Activated naive CD8-positive, alpha-beta T cell treated with anti-CD3 and anti-CD28 coated beads, Interleukin-2, amount 50 U/mL, for 24 hours (primary cell): ENCODE data around the gene CTNNA3.

ENCODE experiments used
- ATAC-seq: fragments of 150-1000 bp; cut with Tn5 transposase; one replicate; pipeline ENCODE4 v1.10.0; 2021
- DNase-seq: peaks from one replicate; pipeline ENCODE4 v3.0.0; 2021
- H3K27ac Mint-ChIP-seq: one replicate; pipeline ENCODE4 v1.8.0; 2021; ENCODE audit warnings: mild to moderate bottlenecking, mixed read lengths
- H3K27me3 Mint-ChIP-seq: one replicate; pipeline ENCODE4 v1.8.0; 2021; ENCODE audit warnings: mixed read lengths
- H3K36me3 Mint-ChIP-seq: one replicate; pipeline ENCODE4 v1.8.0; 2021; ENCODE audit warnings: low read depth, mixed read lengths
- H3K4me1 Mint-ChIP-seq: one replicate; pipeline ENCODE4 v1.8.0; 2021; ENCODE audit warnings: mixed read lengths
- H3K4me3 Mint-ChIP-seq: one replicate; pipeline ENCODE4 v1.8.0; 2021; ENCODE audit warnings: mild to moderate bottlenecking, moderate library complexity, mixed read lengths
- H3K9me3 Mint-ChIP-seq: one replicate; pipeline ENCODE4 v1.8.0; 2021; ENCODE audit warnings: mixed read lengths

The CTNNA3 gene

GRCh38 chr10:66025186-66025585, 1670.8 kb downstream of the CTNNA3 start:
- Mint-ChIP-seq H3K9me3 (peaks cover 8% of the 10 kb centered on the region), H3K4me1 (no peaks in the 10 kb centered on the region), H3K4me3 (no peak overlapping the region), H3K36me3 (no peaks in the 10 kb centered on the region), H3K27ac (no peak overlapping the region), H3K27me3 (no peaks in the 10 kb centered on the region)
- no peak for DNase-seq
- ATAC-seq: no peak

GRCh38 chr10:66021423-66021822, 1674.6 kb downstream of the CTNNA3 start:
- Mint-ChIP-seq H3K9me3 (no peaks in the 10 kb centered on the region), H3K4me1 (no peaks in the 10 kb centered on the region), H3K27me3 (no peaks in the 10 kb centered on the region), H3K4me3 (no peak overlapping the region), H3K36me3 (no peaks in the 10 kb centered on the region), H3K27ac (no peak overlapping the region)
- DNase-seq: no peak
- no peak for ATAC-seq

- H3K27me3 Mint-ChIP-seq: no peaks in the 10 kb centered on the region
- H3K4me3 Mint-ChIP-seq: no peak overlapping the region
- no peak overlapping the region for H3K27ac Mint-ChIP-seq
- peaks cover 4% of the 10 kb centered on the region for H3K9me3 Mint-ChIP-seq
- no peaks in the 10 kb centered on the region for H3K4me1 Mint-ChIP-seq
- DNase-seq (no peak), ATAC-seq (no peak)
- no peaks in the 10 kb centered on the region for H3K36me3 Mint-ChIP-seq
Measured at GRCh38 chr10:66008221-66008620, 1687.8 kb downstream of the CTNNA3 start.

- H3K36me3 Mint-ChIP-seq: no peaks in the 10 kb centered on the region
- no peaks in the 10 kb centered on the region for H3K4me1 Mint-ChIP-seq
- ATAC-seq (no peak), DNase-seq (no peak)
- H3K27me3 Mint-ChIP-seq: no peaks in the 10 kb centered on the region
- no peak overlapping the region for H3K4me3 Mint-ChIP-seq
- no peak overlapping the region for H3K27ac Mint-ChIP-seq
- H3K9me3 Mint-ChIP-seq: peaks cover 4% of the 10 kb centered on the region
Measured at GRCh38 chr10:66006411-66006810, 1689.6 kb downstream of the CTNNA3 start.

- DNase-seq (no peak), ATAC-seq (no peak)
- no peak overlapping the region for H3K27ac Mint-ChIP-seq
- no peak overlapping the region for H3K4me3 Mint-ChIP-seq
- no peaks in the 10 kb centered on the region for H3K36me3 Mint-ChIP-seq
- no peaks in the 10 kb centered on the region for H3K4me1 Mint-ChIP-seq
- peaks cover 30% of the 10 kb centered on the region for H3K9me3 Mint-ChIP-seq
- no peaks in the 10 kb centered on the region for H3K27me3 Mint-ChIP-seq
Measured at GRCh38 chr10:65993451-65993850, 1702.5 kb downstream of the CTNNA3 start.

GRCh38 chr10:65968871-65969270, 1727.1 kb downstream of the CTNNA3 start:
- DNase-seq (no peak), ATAC-seq (no peak)
- Mint-ChIP-seq H3K27ac (no peak overlapping the region), H3K4me1 (no peaks in the 10 kb centered on the region), H3K27me3 (no peaks in the 10 kb centered on the region), H3K36me3 (no peaks in the 10 kb centered on the region), H3K4me3 (no peak overlapping the region), H3K9me3 (peaks cover 4% of the 10 kb centered on the region)

GRCh38 chr10:65968437-65968836, 1727.6 kb downstream of the CTNNA3 start:
- Mint-ChIP-seq H3K4me1 (no peaks in the 10 kb centered on the region), H3K27me3 (no peaks in the 10 kb centered on the region), H3K36me3 (no peaks in the 10 kb centered on the region), H3K4me3 (no peak overlapping the region), H3K27ac (no peak overlapping the region), H3K9me3 (peaks cover 4% of the 10 kb centered on the region)
- DNase-seq (no peak), ATAC-seq (no peak)

GRCh38 chr10:65964205-65964604, 1731.8 kb downstream of the CTNNA3 start:
- Mint-ChIP-seq H3K36me3 (no peaks in the 10 kb centered on the region), H3K27me3 (no peaks in the 10 kb centered on the region), H3K27ac (no peak overlapping the region), H3K4me1 (no peaks in the 10 kb centered on the region), H3K4me3 (no peak overlapping the region), H3K9me3 (peaks cover 9% of the 10 kb centered on the region)
- ATAC-seq (no peak), DNase-seq (no peak)

- ATAC-seq (no peak), DNase-seq (no peak)
- H3K4me1 Mint-ChIP-seq: no peaks in the 10 kb centered on the region
- H3K27me3 Mint-ChIP-seq: no peaks in the 10 kb centered on the region
- peaks cover 8% of the 10 kb centered on the region for H3K9me3 Mint-ChIP-seq
- no peak overlapping the region for H3K27ac Mint-ChIP-seq
- H3K36me3 Mint-ChIP-seq: no peaks in the 10 kb centered on the region
- no peak overlapping the region for H3K4me3 Mint-ChIP-seq
Measured at GRCh38 chr10:65952086-65952485, 1743.9 kb downstream of the CTNNA3 start.

- Mint-ChIP-seq H3K9me3 (peaks cover 8% of the 10 kb centered on the region), H3K4me1 (no peaks in the 10 kb centered on the region), H3K27ac (no peak overlapping the region), H3K36me3 (no peaks in the 10 kb centered on the region), H3K4me3 (no peak overlapping the region), H3K27me3 (no peaks in the 10 kb centered on the region)
- DNase-seq (no peak), ATAC-seq (no peak)
Measured at GRCh38 chr10:65950075-65950474, 1745.9 kb downstream of the CTNNA3 start.

- Mint-ChIP-seq H3K36me3 (no peaks in the 10 kb centered on the region), H3K4me1 (no peaks in the 10 kb centered on the region), H3K27me3 (no peaks in the 10 kb centered on the region), H3K4me3 (no peak overlapping the region), H3K9me3 (peaks cover 8% of the 10 kb centered on the region), H3K27ac (no peak overlapping the region)
- ATAC-seq (no peak), DNase-seq (no peak)
Measured at GRCh38 chr10:65949526-65949925, 1746.5 kb downstream of the CTNNA3 start.

GRCh38 chr10:65945061-65945460, 1750.9 kb downstream of the CTNNA3 start:
- Mint-ChIP-seq H3K27ac (no peak overlapping the region), H3K36me3 (no peaks in the 10 kb centered on the region), H3K4me3 (no peak overlapping the region), H3K4me1 (no peaks in the 10 kb centered on the region), H3K27me3 (no peaks in the 10 kb centered on the region), H3K9me3 (peaks cover 5% of the 10 kb centered on the region)
- no peak for DNase-seq
- no peak for ATAC-seq

GRCh38 chr10:65943451-65943850, 1752.5 kb downstream of the CTNNA3 start:
- Mint-ChIP-seq H3K36me3 (no peaks in the 10 kb centered on the region), H3K4me3 (no peak overlapping the region), H3K9me3 (peaks cover 5% of the 10 kb centered on the region), H3K4me1 (no peaks in the 10 kb centered on the region), H3K27me3 (no peaks in the 10 kb centered on the region), H3K27ac (no peak overlapping the region)
- ATAC-seq (no peak), DNase-seq (no peak)

- Mint-ChIP-seq H3K27ac (no peak overlapping the region), H3K9me3 (no peaks in the 10 kb centered on the region), H3K4me1 (no peaks in the 10 kb centered on the region), H3K36me3 (no peaks in the 10 kb centered on the region), H3K27me3 (no peaks in the 10 kb centered on the region), H3K4me3 (no peak overlapping the region)
- ATAC-seq: no peak
- no peak for DNase-seq
Measured at GRCh38 chr10:65940816-65941662, 1755.0 kb downstream of the CTNNA3 start.

- no peaks in the 10 kb centered on the region for H3K27me3 Mint-ChIP-seq
- no peak for ATAC-seq
- no peaks in the 10 kb centered on the region for H3K4me1 Mint-ChIP-seq
- no peak for DNase-seq
- H3K4me3 Mint-ChIP-seq: no peak overlapping the region
- H3K9me3 Mint-ChIP-seq: no peaks in the 10 kb centered on the region
- no peaks in the 10 kb centered on the region for H3K36me3 Mint-ChIP-seq
- no peak overlapping the region for H3K27ac Mint-ChIP-seq
Measured at GRCh38 chr10:65940105-65940504, 1755.9 kb downstream of the CTNNA3 start.
